NCI-H82 (cell line): ENCODE results near the gene SSBP3.

Source experiments
- DNase-seq: peaks from one replicate; lab custom pipeline; 2025; lab: John Stamatoyannopoulos, UW

The SSBP3 gene

GRCh38 chr1:54329312-54330003 is 76.7 kb downstream of the SSBP3 start:
- DNase-seq: peak; percentile 77

GRCh38 chr1:54328066-54328636 is 78.0 kb downstream of the SSBP3 start:
- DNase-seq: peak; percentile 76

GRCh38 chr1:54327386-54328065 is 78.7 kb downstream of the SSBP3 start:
- DNase-seq: peak; percentile 98

- DNase-seq: peak; percentile 97
Observed at GRCh38 chr1:54326543-54327385, 79.4 kb downstream of the SSBP3 start.

GRCh38 chr1:54325703-54326461 is 80.3 kb downstream of the SSBP3 start:
- peak; percentile 99 for DNase-seq

GRCh38 chr1:54325284-54325683 is 80.9 kb downstream of the SSBP3 start:
- peak; percentile 91 for DNase-seq

GRCh38 chr1:54324251-54325140 is 81.7 kb downstream of the SSBP3 start:
- DNase-seq: no peak

- no peak for DNase-seq
Observed at GRCh38 chr1:54323921-54324250, 82.3 kb downstream of the SSBP3 start.

GRCh38 chr1:54323324-54323739 is 82.9 kb downstream of the SSBP3 start:
- no peak for DNase-seq

- peak; percentile 99 for DNase-seq
Observed at GRCh38 chr1:54318246-54318814, 87.9 kb downstream of the SSBP3 start.

GRCh38 chr1:54317084-54317483 is 89.1 kb downstream of the SSBP3 start:
- DNase-seq: no peak

- DNase-seq: no peak
Observed at GRCh38 chr1:54315099-54315498, 91.1 kb downstream of the SSBP3 start.

GRCh38 chr1:54314696-54315095 is 91.5 kb downstream of the SSBP3 start:
- peak; percentile 98 for DNase-seq

GRCh38 chr1:54312796-54313316 is 93.3 kb downstream of the SSBP3 start:
- peak; percentile 91 for DNase-seq

GRCh38 chr1:54311506-54311905 is 94.7 kb downstream of the SSBP3 start:
- DNase-seq: no peak

- peak; percentile 77 for DNase-seq
Observed at GRCh38 chr1:54310439-54311328, 95.5 kb downstream of the SSBP3 start.

GRCh38 chr1:54309631-54310366 is 96.4 kb downstream of the SSBP3 start:
- peak; percentile 80 for DNase-seq

- DNase-seq: no peak
Observed at GRCh38 chr1:54307305-54307704, 98.9 kb downstream of the SSBP3 start.
